Thyroid gland (tissue), 4 donors: ENCODE data around the gene MEX3A.
A peak's percentile ranks its signal among the peaks of the same experiment; 100 is the strongest.

ENCODE experiments used
- POLR2A ChIP-seq, 2 donors: fragments of 450-650 bp; IDR thresholded peaks; one replicate each; pipeline ENCODE4 v1.6.1; 2017; ENCODE audit warnings: antibody characterized with exemption in 2 of 2, mild to moderate bottlenecking in 2 of 2, moderate library complexity in 1 of 2
- TF ChIP-seq, protein P1 (sequence below), 6 experiments: fragments of 200-600 bp in 3 of 6; fragments of 450-650 bp in 3 of 6; sonication (generic) in 3 of 6; IDR thresholded peaks; one replicate each; pipeline ENCODE4 v1.5.1; 2016 to 2019; ENCODE audit warnings: antibody characterized with exemption in 6 of 6, mild to moderate bottlenecking in 2 of 6, inconsistent platforms in 1 of 6, moderate library complexity in 1 of 6

DNA sequence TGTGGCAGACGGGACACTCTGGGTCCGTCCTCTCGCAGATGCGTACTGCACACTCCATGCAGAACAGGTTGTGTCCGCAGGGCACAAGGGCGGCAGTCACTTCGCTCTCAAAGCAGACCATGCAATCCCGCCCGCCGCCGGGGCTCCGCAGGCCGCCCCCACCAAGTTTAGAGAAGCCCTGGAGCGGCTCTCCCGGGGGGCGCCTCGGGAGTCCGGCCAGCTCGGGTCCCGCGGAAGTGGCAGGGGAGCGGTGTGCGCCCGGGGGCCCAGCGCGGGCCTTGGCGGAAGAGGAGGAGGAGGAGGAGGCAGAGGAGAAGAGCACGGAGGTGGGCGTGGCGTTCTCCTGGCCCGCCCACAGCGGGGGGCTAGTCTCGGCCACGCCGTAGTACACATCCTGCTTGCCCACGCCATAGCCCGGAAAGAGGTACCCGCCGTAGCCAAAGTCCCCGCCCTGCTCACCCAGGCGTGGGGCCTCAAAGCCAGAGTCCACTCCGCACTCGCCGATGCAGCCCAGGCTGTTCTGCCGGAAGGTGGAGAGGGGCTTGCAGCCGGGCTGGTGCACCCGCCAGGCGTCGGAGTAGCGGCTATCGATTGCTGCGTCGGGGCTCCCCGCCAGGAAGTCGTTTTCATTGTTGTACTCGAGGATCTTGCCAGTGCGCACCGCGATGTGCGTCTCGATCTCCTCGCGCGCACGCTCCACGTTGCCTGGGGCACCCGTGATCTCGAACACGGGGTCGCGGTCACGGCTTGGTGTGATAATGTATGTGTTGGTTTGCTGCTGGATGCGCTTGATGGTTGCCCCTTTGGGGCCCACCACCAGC, 5.4 kb downstream of the MEX3A start:
- TF ChIP-seq, protein P1, sequence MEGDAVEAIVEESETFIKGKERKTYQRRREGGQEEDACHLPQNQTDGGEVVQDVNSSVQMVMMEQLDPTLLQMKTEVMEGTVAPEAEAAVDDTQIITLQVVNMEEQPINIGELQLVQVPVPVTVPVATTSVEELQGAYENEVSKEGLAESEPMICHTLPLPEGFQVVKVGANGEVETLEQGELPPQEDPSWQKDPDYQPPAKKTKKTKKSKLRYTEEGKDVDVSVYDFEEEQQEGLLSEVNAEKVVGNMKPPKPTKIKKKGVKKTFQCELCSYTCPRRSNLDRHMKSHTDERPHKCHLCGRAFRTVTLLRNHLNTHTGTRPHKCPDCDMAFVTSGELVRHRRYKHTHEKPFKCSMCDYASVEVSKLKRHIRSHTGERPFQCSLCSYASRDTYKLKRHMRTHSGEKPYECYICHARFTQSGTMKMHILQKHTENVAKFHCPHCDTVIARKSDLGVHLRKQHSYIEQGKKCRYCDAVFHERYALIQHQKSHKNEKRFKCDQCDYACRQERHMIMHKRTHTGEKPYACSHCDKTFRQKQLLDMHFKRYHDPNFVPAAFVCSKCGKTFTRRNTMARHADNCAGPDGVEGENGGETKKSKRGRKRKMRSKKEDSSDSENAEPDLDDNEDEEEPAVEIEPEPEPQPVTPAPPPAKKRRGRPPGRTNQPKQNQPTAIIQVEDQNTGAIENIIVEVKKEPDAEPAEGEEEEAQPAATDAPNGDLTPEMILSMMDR (IDR thresholded peaks at IDR 0.05): no peak
- TF ChIP-seq POLR2A (IDR thresholded peaks at IDR 0.05): peak in 1 of 2 donors; percentile 35
